ENCODE measurements around the gene TMTC1.

Gene TMTC1

GRCh38 chr12:29807129-29807528 is 23.4 kb upstream of the TMTC1 start:
- H3K9ac ChIP-seq (ENCODE audit: low read length), result no peak overlapping the region
- no peaks in the 10 kb centered on the region for H4K20me1 ChIP-seq (ENCODE audit: insufficient read depth, low read length)
- no peak overlapping the region for H2AFZ ChIP-seq (ENCODE audit: low read length)
- H3F3A ChIP-seq (ENCODE audit: insufficient read depth, low read length), result no peaks in the 10 kb centered on the region
- TF ChIP-seq EZH2 (IDR thresholded peaks at IDR 0.05; ENCODE audit: borderline replicate concordance, low read length) (no peak), CTCF (IDR thresholded peaks at IDR 0.05; ENCODE audit: low read length) (no peak)
- H3K9me2 ChIP-seq (ENCODE audit: low read depth, low read length), result no peaks in the 10 kb centered on the region
- H3K27ac ChIP-seq (ENCODE audit: low read depth, low read length, poor library complexity, severe bottlenecking), result no peak overlapping the region
- H3K79me2 ChIP-seq (ENCODE audit: insufficient read depth, low read length), result no peaks in the 10 kb centered on the region
- H3K4me3 ChIP-seq (ENCODE audit: low read depth, low read length, poor library complexity, severe bottlenecking), result no peak overlapping the region
- no peaks in the 10 kb centered on the region for H3K9me3 ChIP-seq (ENCODE audit: low read length)
- H3K4me2 ChIP-seq (ENCODE audit: low read length), result no peak overlapping the region
- no peaks in the 10 kb centered on the region for H3K36me3 ChIP-seq (ENCODE audit: insufficient read depth, low read length)
- no peaks in the 10 kb centered on the region for H3K27me3 ChIP-seq (ENCODE audit: insufficient read depth, low read length)
- no peaks in the 10 kb centered on the region for H3K4me1 ChIP-seq (ENCODE audit: insufficient read depth, low read length, severe bottlenecking)

GRCh38 chr12:29804019-29804418 is 20.3 kb upstream of the TMTC1 start:
- Histone ChIP-seq H3K4me3 (ENCODE audit: low read depth, low read length, poor library complexity, severe bottlenecking) (no peak overlapping the region), H4K20me1 (ENCODE audit: insufficient read depth, low read length) (no peaks in the 10 kb centered on the region)

GRCh38 chr12:29799591-29799990 is 15.8 kb upstream of the TMTC1 start:
- no peak overlapping the region for H2AFZ ChIP-seq (ENCODE audit: low read length)
- no peaks in the 10 kb centered on the region for H3K79me2 ChIP-seq (ENCODE audit: insufficient read depth, low read length)
- H3K36me3 ChIP-seq (ENCODE audit: insufficient read depth, low read length), result no peaks in the 10 kb centered on the region
- H3K9me3 ChIP-seq (ENCODE audit: low read length), result no peaks in the 10 kb centered on the region
- H3K9ac ChIP-seq (ENCODE audit: low read length), result no peak overlapping the region
- no peaks in the 10 kb centered on the region for H4K20me1 ChIP-seq (ENCODE audit: insufficient read depth, low read length)
- no peaks in the 10 kb centered on the region for H3K4me1 ChIP-seq (ENCODE audit: insufficient read depth, low read length, severe bottlenecking)
- H3K27me3 ChIP-seq (ENCODE audit: insufficient read depth, low read length), result no peaks in the 10 kb centered on the region
- H3K9me2 ChIP-seq (ENCODE audit: low read depth, low read length), result no peaks in the 10 kb centered on the region
- no peak for TF ChIP-seq CTCF (IDR thresholded peaks at IDR 0.05; ENCODE audit: low read length)
- TF ChIP-seq EZH2 (IDR thresholded peaks at IDR 0.05; ENCODE audit: borderline replicate concordance, low read length), result no peak
- no peaks in the 10 kb centered on the region for H3F3A ChIP-seq (ENCODE audit: insufficient read depth, low read length)
- no peak overlapping the region for H3K4me3 ChIP-seq (ENCODE audit: low read depth, low read length, poor library complexity, severe bottlenecking)
- no peak overlapping the region for H3K4me2 ChIP-seq (ENCODE audit: low read length)
- no peak overlapping the region for H3K27ac ChIP-seq (ENCODE audit: low read depth, low read length, poor library complexity, severe bottlenecking)

More at GRCh38 chr12:29804019-29804418, 20.3 kb upstream of the TMTC1 start:
- no peaks in the 10 kb centered on the region for H3K9me3 ChIP-seq (ENCODE audit: low read length)
- no peak overlapping the region for H2AFZ ChIP-seq (ENCODE audit: low read length)
- H3K36me3 ChIP-seq (ENCODE audit: insufficient read depth, low read length), result no peaks in the 10 kb centered on the region
- H3K9me2 ChIP-seq (ENCODE audit: low read depth, low read length), result no peaks in the 10 kb centered on the region
- H3K4me1 ChIP-seq (ENCODE audit: insufficient read depth, low read length, severe bottlenecking), result no peaks in the 10 kb centered on the region
- no peak for TF ChIP-seq EZH2 (IDR thresholded peaks at IDR 0.05; ENCODE audit: borderline replicate concordance, low read length)
- TF ChIP-seq CTCF (IDR thresholded peaks at IDR 0.05; ENCODE audit: low read length), result no peak
- H3F3A ChIP-seq (ENCODE audit: insufficient read depth, low read length), result no peaks in the 10 kb centered on the region
- H3K27ac ChIP-seq (ENCODE audit: low read depth, low read length, poor library complexity, severe bottlenecking), result no peak overlapping the region
- no peak overlapping the region for H3K4me2 ChIP-seq (ENCODE audit: low read length)
- H3K27me3 ChIP-seq (ENCODE audit: insufficient read depth, low read length), result no peaks in the 10 kb centered on the region
- H3K9ac ChIP-seq (ENCODE audit: low read length), result no peak overlapping the region
- no peaks in the 10 kb centered on the region for H3K79me2 ChIP-seq (ENCODE audit: insufficient read depth, low read length)

Measured in OCI-LY1 (cell line).